C4-2B (cell line): ENCODE data around the gene ACOXL.

Source experiments
- H3K27ac ChIP-seq: fragments of 450-650 bp; 2 replicates; pipeline ENCODE4 v1.5.1; 2017
- CTCF ChIP-seq: fragments of 450-650 bp; conservative IDR thresholded peaks from 2 replicates; pipeline ENCODE4 v1.5.1; 2017; ENCODE audit warnings: mild to moderate bottlenecking
- ZFX ChIP-seq: fragments of 450-650 bp; IDR thresholded peaks from 2 replicates; pipeline ENCODE4 v1.6.1; 2017

ACOXL gene

DNA sequence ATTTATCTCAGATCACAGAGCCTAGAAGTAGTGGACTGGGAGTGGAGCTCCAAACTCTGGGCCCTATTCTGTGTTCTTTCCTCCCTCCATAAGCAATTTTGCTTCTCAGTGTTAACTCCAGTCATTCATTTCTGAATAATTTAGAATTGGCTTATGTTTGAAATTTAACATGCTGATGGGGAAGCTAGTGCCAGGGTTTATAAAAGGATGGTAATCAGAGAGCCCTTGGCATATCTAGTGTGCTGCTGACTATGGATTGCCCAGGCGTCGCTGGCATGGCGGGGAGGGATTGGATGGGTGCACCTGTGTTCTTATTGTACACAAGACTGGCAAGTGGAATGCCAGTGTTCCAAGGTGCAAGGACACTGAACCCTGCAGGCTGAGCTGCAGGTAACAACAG, 177.1 kb downstream of the ACOXL start:
- TF ChIP-seq CTCF: no peak
- TF ChIP-seq ZFX: no peak
- H3K27ac ChIP-seq: no peak overlapping the region

DNA sequence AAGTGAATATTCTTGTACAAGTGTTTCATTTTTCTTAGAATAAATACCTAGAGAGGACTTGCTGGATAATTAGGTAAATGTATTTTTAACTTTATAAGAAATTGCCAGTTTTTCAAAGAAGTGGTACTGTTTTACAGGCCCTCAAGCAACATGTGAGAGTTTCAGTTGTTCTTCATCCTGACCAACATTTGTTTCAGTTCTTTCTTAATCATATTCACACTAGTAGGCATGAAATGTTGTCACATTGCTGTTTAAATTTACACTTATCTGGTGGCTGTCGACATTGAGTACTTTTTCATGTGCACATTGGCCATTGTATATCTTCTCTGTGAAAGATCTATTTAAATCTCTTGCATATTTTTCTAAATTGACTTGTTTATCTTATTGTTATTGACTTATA, 178.1 kb downstream of the ACOXL start:
- no peak for TF ChIP-seq ZFX
- TF ChIP-seq CTCF: no peak
- no peak overlapping the region for H3K27ac ChIP-seq

- TF ChIP-seq CTCF (no peak), ZFX (no peak)
- no peak overlapping the region for H3K27ac ChIP-seq
Measured at GRCh38 chr2:110919738-110920137, 187.4 kb downstream of the ACOXL start.

DNA sequence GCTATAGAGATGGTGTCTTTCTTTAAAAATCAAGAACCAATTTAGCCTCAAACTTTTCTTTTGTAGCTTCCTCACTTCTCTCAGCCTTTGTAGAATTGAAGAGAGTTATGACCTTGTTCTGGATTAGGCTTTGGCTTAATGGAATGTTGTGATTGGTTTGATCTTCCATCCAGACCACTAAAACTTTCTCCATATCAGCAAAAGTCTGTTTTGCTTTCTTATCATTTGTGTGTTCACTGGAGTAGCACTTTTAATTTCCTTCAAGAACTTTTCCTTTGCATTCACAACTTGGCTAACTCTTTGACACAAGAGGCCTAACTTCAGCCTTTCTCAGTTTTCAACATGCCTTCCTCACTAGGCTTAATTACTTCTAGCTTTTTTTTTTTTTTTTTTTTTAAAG, 193.1 kb downstream of the ACOXL start:
- no peak for TF ChIP-seq ZFX
- TF ChIP-seq CTCF: no peak
- no peak overlapping the region for H3K27ac ChIP-seq

DNA sequence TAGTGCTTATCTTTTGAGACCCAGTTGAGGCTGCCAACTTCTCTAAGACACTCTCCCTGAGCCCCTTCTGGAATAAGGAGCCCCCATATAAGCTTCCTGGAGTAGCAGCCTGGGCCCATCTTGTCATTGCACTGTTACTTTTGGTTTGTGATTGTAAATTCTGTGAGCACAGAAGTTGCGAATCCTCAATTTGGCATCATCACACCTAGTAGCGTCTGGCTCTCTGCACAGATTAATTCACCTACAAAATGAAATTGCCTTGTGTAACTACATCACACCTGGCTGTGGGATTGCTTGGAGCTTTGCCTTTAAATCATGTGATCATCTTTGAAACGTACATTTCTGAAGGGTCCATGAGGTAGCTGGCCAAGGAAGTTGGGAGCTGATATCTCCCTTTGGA, 195.2 kb downstream of the ACOXL start:
- TF ChIP-seq ZFX (no peak), CTCF (no peak)
- H3K27ac ChIP-seq: no peak overlapping the region

- no peak overlapping the region for H3K27ac ChIP-seq
- no peak for TF ChIP-seq CTCF
- no peak for TF ChIP-seq ZFX
Measured at GRCh38 chr2:110929528-110929927, 197.2 kb downstream of the ACOXL start.

GRCh38 chr2:110931648-110932047, 199.3 kb downstream of the ACOXL start:
- TF ChIP-seq ZFX: no peak
- no peak overlapping the region for H3K27ac ChIP-seq

DNA sequence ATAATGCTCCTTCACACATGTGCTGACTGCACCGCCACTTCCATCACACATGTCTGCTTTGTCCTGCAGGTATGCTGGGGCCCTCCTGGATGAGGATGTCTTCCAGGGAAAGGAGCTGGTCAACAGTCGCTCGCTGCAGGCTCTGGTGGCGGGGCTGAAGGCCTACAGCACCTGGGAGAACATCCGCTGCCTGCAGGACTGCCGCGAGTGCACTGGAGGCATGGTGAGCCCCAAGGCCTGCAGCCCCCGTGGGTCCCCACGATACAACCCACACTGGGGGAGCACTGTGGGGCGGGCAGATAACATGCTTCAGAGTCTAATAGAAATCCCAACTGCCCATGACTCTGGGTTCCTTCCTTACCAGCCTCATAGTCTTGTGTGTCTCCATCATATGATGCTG, 201.0 kb downstream of the ACOXL start:
- no peak overlapping the region for H3K27ac ChIP-seq
- TF ChIP-seq CTCF (no peak), ZFX (no peak)
